H9 (cell line): ENCODE data around the gene SAMD8. TPM values are rescaled to one million over a fixed set of nuclear protein-coding genes. Genes with fewer than 3 reads are reported as not detected.

Experiments used
- DNase-seq: peaks from one replicate; pipeline ENCODE4 v3.0.0-alpha.2; 2017
- H2AFZ ChIP-seq: one replicate; pipeline ENCODE4 v1.6.1; 2013; ENCODE audit warnings: mild to moderate bottlenecking, low read length, control low read depth, moderate library complexity
- H2AK5ac ChIP-seq: 2 replicates; pipeline ENCODE4 v1.6.1; 2013; ENCODE audit warnings: low read length, control low read depth, mixed read lengths; ENCODE audit not compliant: insufficient read length
- H2BK120ac ChIP-seq: one replicate; pipeline ENCODE4 v1.6.1; 2013; ENCODE audit warnings: low read depth, mild to moderate bottlenecking, low read length, control low read depth, inconsistent platforms; ENCODE audit not compliant: poor library complexity, severe bottlenecking
- H2BK12ac ChIP-seq: 2 replicates; pipeline ENCODE4 v1.6.1; 2013; ENCODE audit warnings: low read length, control low read depth, mixed read lengths, low read depth; ENCODE audit not compliant: insufficient read length
- H2BK15ac ChIP-seq: 2 replicates; pipeline ENCODE4 v1.6.1; 2013; ENCODE audit warnings: low read depth, low read length, control low read depth
- H2BK20ac ChIP-seq: one replicate; pipeline ENCODE4 v1.6.1; 2013; ENCODE audit warnings: low read depth, mild to moderate bottlenecking, low read length, control low read depth, inconsistent platforms; ENCODE audit not compliant: poor library complexity, severe bottlenecking
- H2BK5ac ChIP-seq: 2 replicates; pipeline ENCODE4 v1.6.1; 2013; ENCODE audit warnings: low read length, control low read depth, mixed read lengths; ENCODE audit not compliant: insufficient read length
- H3K14ac ChIP-seq: 2 replicates; pipeline ENCODE4 v1.6.1; 2013; ENCODE audit warnings: low read length, control low read depth; ENCODE audit not compliant: insufficient read depth
- H3K18ac ChIP-seq: 2 replicates; pipeline ENCODE4 v1.6.1; 2013; ENCODE audit warnings: low read depth, mild to moderate bottlenecking, mixed read lengths, low read length, control low read depth; ENCODE audit not compliant: insufficient read length
- H3K23ac ChIP-seq: 2 replicates; pipeline ENCODE4 v1.6.1; 2013; ENCODE audit warnings: low read length, control low read depth, mixed read lengths, low read depth; ENCODE audit not compliant: insufficient read length
- H3K23me2 ChIP-seq: 2 replicates; pipeline ENCODE4 v1.6.1; 2013; ENCODE audit warnings: low read depth, mild to moderate bottlenecking, mixed read lengths, low read length, control low read depth; ENCODE audit not compliant: insufficient read length, poor library complexity, severe bottlenecking
- H3K27ac ChIP-seq: 2 replicates; pipeline ENCODE4 v1.5.1; 2013; ENCODE audit warnings: low read length, control low read depth, mixed read lengths, low read depth; ENCODE audit not compliant: insufficient read length
- H3K27me3 ChIP-seq: 2 replicates; pipeline ENCODE4 v1.6.1; 2013; ENCODE audit warnings: low read length, control low read depth, inconsistent platforms; ENCODE audit not compliant: insufficient read depth
- H3K4ac ChIP-seq: 2 replicates; pipeline ENCODE4 v1.6.1; 2013; ENCODE audit warnings: low read depth, mild to moderate bottlenecking, control low read depth, inconsistent platforms, low read length, moderate library complexity
- H3K4me1 ChIP-seq: 2 replicates; pipeline ENCODE4 v1.6.1; 2013; ENCODE audit warnings: low read length, control low read depth, inconsistent platforms; ENCODE audit not compliant: insufficient read depth
- H3K4me2 ChIP-seq: 2 replicates; pipeline ENCODE4 v1.6.1; 2013; ENCODE audit warnings: low read length, control low read depth, mixed read lengths; ENCODE audit not compliant: insufficient read length, insufficient read depth
- H3K56ac ChIP-seq: 2 replicates; pipeline ENCODE4 v1.6.1; 2013; ENCODE audit warnings: low read depth, mild to moderate bottlenecking, mixed read lengths, low read length, control low read depth; ENCODE audit not compliant: insufficient read length
- H3K79me1 ChIP-seq: 2 replicates; pipeline ENCODE4 v1.6.1; 2013; ENCODE audit warnings: low read depth, mild to moderate bottlenecking, moderate library complexity, low read length, control low read depth, inconsistent platforms; ENCODE audit not compliant: insufficient read depth, poor library complexity, severe bottlenecking
- H3K79me2 ChIP-seq: 2 replicates; pipeline ENCODE4 v1.6.1; 2013; ENCODE audit warnings: low read length, control low read depth, inconsistent platforms; ENCODE audit not compliant: insufficient read depth
- H3K9ac ChIP-seq: 2 replicates; pipeline ENCODE4 v1.6.1; 2013; ENCODE audit warnings: low read length, control low read depth, mixed read lengths; ENCODE audit not compliant: insufficient read length; ENCODE audit errors: extremely low read depth
- H3K9me3 ChIP-seq: one replicate; pipeline ENCODE4 v1.6.1; 2013; ENCODE audit warnings: low read depth, low read length, inconsistent platforms; ENCODE audit not compliant: control insufficient read depth
- H3T11ph ChIP-seq: one replicate; pipeline ENCODE4 v1.6.1; 2013; ENCODE audit warnings: mild to moderate bottlenecking, low read length, control low read depth, inconsistent platforms
- H4K20me1 ChIP-seq: one replicate; pipeline ENCODE4 v1.6.1; 2013; ENCODE audit not compliant: control insufficient read depth, insufficient read length, insufficient read depth
- H4K5ac ChIP-seq: 2 replicates; pipeline ENCODE4 v1.6.1; 2013; ENCODE audit warnings: low read depth, mild to moderate bottlenecking, mixed read lengths, low read length, control low read depth; ENCODE audit not compliant: insufficient read length
- H4K8ac ChIP-seq: replicated peaks from 2 replicates; pipeline ENCODE4 v1.6.1; 2013; ENCODE audit warnings: low read length, control low read depth, mixed read lengths, low read depth; ENCODE audit not compliant: insufficient read length
- H4K91ac ChIP-seq: 2 replicates; pipeline ENCODE4 v1.6.1; 2013; ENCODE audit warnings: low read depth, mild to moderate bottlenecking, moderate library complexity, mixed read lengths, low read length, control low read depth; ENCODE audit not compliant: insufficient read length
- H3K27ac Mint-ChIP-seq, 3 experiments: 2 replicates in 2 of 3; 3 replicates in 1 of 3; pipeline ENCODE4 v1.8.0; 2020 to 2021; ENCODE audit warnings: mixed read lengths in 3 of 3, mild to moderate bottlenecking in 1 of 3, moderate library complexity in 1 of 3
- H3K27me3 Mint-ChIP-seq: 2 replicates; pipeline ENCODE4 v1.8.0; 2021; ENCODE audit warnings: low read depth, mild to moderate bottlenecking, moderate library complexity, mixed read lengths
- H3K36me3 Mint-ChIP-seq, 3 experiments: 2 replicates in 2 of 3; 3 replicates in 1 of 3; pipeline ENCODE4 v1.8.0; 2020 to 2021; ENCODE audit warnings: low read depth in 3 of 3, mixed read lengths in 3 of 3; ENCODE audit not compliant: insufficient read depth in 1 of 3
- H3K4me1 Mint-ChIP-seq, 2 experiments: 2 replicates each; pipeline ENCODE4 v1.8.0; 2020; ENCODE audit warnings: mixed read lengths in 2 of 2
- H3K4me3 Mint-ChIP-seq, 2 experiments: 2 replicates in 1 of 2; 3 replicates in 1 of 2; pipeline ENCODE4 v1.8.0; 2020 to 2021; ENCODE audit warnings: mild to moderate bottlenecking in 2 of 2, mixed read lengths in 2 of 2, moderate library complexity in 1 of 2
- H3K9me3 Mint-ChIP-seq, 2 experiments: 2 replicates in 1 of 2; 3 replicates in 1 of 2; pipeline ENCODE4 v1.8.0; 2020; ENCODE audit warnings: mild to moderate bottlenecking in 2 of 2, mixed read lengths in 2 of 2, moderate library complexity in 1 of 2
- WGBS: extraction: QIAGEN DNeasy Blood & Tissue Kit; methylation state at CpG from one replicate; pipeline ENCODE4 v1.1.7; 2013; ENCODE audit warnings: missing lambda C conversion rate, low lambda C conversion rate, mixed read lengths; ENCODE audit not compliant: insufficient read length; ENCODE audit errors: extremely low coverage; 5-methylcytosine and 5-hydroxymethylcytosine counted together
- total RNA-seq: library from RNA; stranded (reverse); gene quantifications from 2 replicates; pipeline ENCODE4 v1.2.1, GENCODE V29; 2021
- TF ChIP-seq, protein P1 (sequence below): fragments of 200-600 bp; sonication (generic); conservative IDR thresholded peaks from 3 replicates; pipeline ENCODE4 v1.8.0; 2021; ENCODE audit warnings: antibody characterized with exemption, mild to moderate bottlenecking

The SAMD8 gene
- total RNA-seq, 1 experiment from 2014 or later = 18.8 TPM

GRCh38 chr10:75189266-75190096 lies 78.0 kb downstream of the SAMD8 start:
- Mint-ChIP-seq H3K36me3 (no peaks in the 10 kb centered on the region), H3K27ac (peak overlapping the region; percentile 32 to 89 (median 72); a peak in 6 of 7 replicates)
- TF ChIP-seq, protein P1, sequence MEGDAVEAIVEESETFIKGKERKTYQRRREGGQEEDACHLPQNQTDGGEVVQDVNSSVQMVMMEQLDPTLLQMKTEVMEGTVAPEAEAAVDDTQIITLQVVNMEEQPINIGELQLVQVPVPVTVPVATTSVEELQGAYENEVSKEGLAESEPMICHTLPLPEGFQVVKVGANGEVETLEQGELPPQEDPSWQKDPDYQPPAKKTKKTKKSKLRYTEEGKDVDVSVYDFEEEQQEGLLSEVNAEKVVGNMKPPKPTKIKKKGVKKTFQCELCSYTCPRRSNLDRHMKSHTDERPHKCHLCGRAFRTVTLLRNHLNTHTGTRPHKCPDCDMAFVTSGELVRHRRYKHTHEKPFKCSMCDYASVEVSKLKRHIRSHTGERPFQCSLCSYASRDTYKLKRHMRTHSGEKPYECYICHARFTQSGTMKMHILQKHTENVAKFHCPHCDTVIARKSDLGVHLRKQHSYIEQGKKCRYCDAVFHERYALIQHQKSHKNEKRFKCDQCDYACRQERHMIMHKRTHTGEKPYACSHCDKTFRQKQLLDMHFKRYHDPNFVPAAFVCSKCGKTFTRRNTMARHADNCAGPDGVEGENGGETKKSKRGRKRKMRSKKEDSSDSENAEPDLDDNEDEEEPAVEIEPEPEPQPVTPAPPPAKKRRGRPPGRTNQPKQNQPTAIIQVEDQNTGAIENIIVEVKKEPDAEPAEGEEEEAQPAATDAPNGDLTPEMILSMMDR = no peak

More at GRCh38 chr10:75189266-75190096, 78.0 kb downstream of the SAMD8 start:
- no CpG with 5 or more reads among the region's 12 CpGs for WGBS
- Histone ChIP-seq H2AFZ (no peak overlapping the region), H3K4ac (no peak overlapping the region), H3K14ac (no peak overlapping the region), H3K23ac (no peak overlapping the region), H4K5ac (no peak overlapping the region), H3K79me2 (no peaks in the 10 kb centered on the region), H2BK20ac (no peak overlapping the region), H3K27ac (no peak overlapping the region), H3K4me1 (peaks cover 2% of the 10 kb centered on the region; the same call in 1 of the 2 replicates), H3K9ac (peak overlapping the region; percentile 24), H3T11ph (no peak overlapping the region), H3K23me2 (no peaks in the 10 kb centered on the region), H2BK5ac (no peak overlapping the region), H3K18ac (no peak overlapping the region), H3K27me3 (no peaks in the 10 kb centered on the region), H3K56ac (no peak overlapping the region), H4K8ac (no peak overlapping the region), H3K79me1 (no peaks in the 10 kb centered on the region), H4K91ac (no peak overlapping the region), H2BK120ac (no peak overlapping the region), H4K20me1 (no peaks in the 10 kb centered on the region), H2AK5ac (no peak overlapping the region), H3K4me2 (no peak overlapping the region), H2BK15ac (no peak overlapping the region), H3K9me3 (no peaks in the 10 kb centered on the region), H2BK12ac (no peak overlapping the region)
- no peak overlapping the region for H3K4me3 Mint-ChIP-seq
- no peaks in the 10 kb centered on the region for H3K27me3 Mint-ChIP-seq
- DNase-seq = no peak
- H3K4me1 Mint-ChIP-seq = peaks cover 19 to 30% of the 10 kb centered on the region in 2 experiments
- no peaks in the 10 kb centered on the region for H3K9me3 Mint-ChIP-seq
